ENCODE results near the gene GET4.
"Not testable (repeated sequence)": the region's sequence is repeated elsewhere in the genome, so short reads cannot be mapped to it uniquely, and the experiment has no call there.

Gene GET4

DNA sequence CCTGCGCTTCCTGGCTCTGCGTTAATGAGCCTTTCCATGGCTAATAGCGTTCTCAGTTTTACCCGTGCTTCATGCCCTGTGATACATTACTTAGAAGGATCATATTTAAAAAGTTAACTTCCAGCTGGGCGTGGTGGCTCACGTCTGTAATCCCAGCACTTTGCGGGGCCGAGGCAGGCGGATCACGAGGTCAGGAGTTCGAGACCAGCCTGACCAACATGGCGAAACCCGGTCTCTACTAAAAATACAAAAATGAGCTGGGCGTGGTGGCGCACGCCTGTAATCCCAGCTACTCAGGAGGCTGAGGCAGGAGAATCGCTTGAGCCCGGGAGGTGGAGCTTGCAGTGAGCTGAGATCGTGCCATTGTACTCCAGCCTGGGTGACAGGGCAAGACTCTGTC is 3.7 kb upstream of the GET4 start:
- not testable (repeated sequence) for DNase-seq

DNA sequence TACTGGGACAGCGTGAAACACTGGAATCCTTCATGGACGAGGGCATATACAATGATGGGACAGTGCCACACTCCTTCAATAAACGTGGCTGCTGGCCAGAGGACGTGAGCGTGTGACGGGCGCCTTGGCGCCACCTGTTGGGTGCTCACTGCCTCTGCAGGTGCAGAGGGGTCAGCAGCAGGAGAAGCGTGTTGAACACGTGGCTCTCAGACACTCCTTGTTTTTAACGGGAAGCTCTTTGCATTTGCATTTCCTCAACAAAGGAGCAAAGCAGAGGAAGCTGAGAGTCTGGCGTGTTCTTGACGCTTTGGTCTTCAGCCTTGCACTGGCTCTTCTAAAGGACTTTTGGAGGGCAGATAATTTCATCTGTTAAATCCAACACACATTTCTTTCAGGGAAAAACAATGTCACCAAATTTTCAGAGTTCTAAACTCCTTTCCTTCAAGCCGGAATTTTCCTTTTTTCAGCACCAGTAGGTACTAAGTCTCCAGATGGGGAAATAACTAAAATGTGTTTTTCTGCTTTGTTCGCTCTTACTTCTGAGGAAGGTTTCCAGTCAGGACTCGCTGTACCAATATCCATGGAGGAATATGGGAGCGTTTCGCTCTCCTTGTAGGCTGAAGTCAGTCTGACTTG is 2.9 kb upstream of the GET4 start:
- peak; percentile 65 for DNase-seq

DNA sequence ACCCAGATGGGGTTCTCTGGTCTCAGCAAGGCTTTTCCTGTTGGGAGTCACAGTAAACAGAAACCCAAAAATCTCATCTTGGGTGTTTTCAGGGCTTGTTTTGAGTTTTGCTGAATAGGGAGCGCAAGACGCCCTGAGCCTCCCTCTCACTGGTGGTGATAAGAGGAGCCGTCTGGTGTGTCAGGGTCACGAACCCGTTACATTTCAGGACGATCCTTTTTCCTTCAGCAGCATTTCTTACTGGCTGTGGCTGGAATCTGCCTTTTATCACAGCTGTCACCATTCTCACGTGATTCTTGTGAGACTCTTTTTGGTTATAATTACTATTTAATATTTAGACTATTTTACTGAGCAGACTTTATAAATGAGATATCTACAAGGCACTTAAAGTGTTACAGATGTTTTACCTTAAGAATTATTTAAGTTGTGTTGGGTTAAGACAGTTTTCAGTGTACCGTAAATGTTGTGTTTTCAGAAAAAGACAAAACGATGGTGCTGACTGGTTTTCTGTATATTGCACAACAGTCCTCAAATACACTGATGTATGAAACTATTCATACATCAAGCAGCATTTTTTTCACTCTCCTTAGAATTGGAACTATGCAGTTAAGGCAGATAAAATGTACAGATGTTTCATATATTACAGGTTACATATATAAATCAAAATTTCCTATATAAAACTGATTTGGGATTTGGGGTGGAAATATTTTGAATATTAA is 2.2 kb upstream of the GET4 start:
- no peak for DNase-seq

DNA sequence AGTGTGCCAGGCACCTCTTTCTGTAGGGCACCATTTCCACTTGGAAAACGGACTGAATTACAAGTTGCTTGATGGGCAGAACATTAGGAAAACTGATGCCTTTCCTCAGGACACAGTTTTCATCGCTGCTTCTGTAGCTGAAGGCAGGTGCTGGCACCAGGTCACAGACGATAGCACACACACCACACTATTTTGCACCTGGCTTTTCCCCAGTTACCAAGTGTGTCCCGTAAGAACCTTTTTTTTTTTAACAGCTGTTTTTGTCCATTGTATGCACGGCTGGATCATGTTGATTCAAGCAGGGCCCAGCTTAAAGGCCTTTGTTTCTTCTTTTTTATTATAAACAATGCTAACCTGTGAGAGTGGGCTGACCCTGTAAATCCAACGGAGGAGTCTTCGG is 1.3 kb upstream of the GET4 start:
- DNase-seq = no peak

DNA sequence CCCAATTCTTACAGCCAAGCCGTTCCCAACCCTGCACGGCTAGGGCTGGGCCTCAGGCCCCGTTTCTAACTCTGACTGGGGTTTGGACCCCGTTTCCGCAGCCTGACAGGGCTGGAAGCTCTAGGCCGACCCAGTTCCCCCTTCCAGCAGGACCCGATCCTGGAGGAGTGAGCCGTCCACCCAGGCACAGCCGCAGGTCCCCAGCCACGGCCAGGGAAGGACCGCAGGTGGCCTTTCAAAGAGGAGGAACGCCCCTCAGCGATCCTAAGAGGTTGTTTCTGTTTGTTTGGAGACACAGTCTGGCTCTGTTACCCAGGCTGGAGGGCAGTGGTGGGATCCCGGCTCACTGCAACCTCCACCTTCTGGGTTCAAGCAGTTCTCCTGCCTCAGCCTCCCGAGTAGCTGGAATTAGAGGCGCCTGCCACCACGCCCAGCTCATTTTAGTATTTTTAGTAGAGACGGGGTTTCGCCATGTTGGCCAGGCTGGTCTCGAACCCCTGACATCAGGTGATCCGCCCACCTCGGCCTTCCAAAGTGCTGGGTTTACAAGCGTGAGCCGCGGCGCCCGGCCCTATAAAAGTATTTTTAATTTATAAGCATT is 778 bp upstream of the GET4 start:
- DNase-seq = no peak

DNA sequence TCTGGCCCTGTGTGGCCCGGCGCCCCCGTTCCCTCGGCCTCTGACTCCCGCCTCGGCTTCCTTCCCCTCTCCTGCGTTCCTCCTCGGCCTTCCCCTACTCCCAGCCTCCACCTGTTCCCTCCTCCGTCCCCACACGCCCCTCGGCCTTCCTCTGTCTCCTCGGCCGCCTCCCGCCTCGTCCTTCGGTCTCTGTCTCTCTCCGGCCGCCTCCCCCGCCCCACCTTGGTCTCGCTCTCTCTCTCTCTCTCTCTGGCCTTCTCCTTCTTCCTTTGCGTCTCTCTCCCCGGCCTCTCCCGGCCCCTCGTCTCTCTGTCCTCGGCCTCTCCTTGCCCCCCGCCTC is 588 bp downstream of the GET4 start:
- DNase-seq = no peak

DNA sequence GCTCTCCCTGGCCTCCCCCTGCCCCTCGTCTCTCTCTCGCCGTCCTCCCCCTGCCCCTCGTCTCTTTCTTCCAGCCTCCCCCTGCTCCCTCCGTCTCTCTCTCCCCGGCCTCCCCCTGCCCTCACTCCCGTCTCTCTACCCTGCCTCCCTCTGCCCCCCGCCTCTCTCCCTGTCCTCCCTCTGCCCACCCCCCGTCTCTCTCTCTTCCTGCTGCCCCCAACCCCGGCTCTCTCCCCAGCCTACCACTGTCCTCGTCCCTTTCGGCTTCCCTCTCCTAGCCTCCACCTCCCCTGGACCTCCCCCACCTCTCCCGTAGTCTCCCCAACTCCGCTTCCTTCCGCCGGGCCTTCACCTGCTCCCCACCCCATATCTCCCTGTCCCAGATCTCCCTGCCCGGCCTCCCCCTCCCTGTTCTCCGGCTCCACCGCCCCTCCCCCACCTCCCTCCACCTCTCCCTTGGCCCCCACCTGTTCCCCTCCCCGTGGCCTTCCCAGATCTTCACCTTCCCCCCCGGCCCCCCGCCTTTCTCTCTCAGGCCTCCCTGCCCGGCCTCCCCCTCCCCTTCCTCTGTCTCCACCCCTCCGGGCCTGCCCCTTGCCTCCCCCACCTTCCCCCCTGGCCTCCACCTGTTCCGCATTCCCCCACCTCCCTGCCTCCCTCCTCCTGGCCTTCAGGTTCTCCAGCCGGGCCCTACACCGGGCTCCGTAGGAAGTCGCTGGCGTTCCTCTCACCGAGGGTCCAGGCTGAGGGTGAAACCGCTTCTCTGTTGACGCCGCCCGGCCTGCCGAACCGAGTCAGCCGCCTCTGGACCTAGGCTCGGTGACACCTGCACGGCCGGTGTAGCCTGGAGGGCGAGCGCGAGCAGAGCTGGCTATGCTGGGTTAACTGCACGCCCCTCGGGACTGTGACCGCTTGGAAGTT is 1.2 kb downstream of the GET4 start:
- DNase-seq = no peak

DNA sequence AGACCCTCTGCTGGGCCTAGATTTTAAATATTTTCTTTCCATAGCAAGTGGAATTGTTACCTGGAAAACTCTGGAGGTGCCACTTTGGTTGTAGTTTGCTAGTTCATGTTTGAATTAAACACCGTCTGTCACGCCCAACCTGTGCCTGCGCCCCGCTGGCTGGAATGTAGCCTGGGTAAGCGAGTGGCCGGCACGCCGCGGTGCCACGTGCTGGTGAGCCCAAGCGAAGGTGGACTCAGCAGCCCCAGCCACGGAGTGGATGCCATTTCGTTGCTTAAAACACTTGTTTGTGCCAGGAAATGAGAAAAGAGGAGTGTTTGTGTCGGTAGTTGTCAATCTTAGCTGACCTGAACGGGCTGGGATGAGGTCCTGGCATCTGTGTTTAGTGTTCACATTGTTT is 2.7 kb downstream of the GET4 start:
- no peak for DNase-seq

DNA sequence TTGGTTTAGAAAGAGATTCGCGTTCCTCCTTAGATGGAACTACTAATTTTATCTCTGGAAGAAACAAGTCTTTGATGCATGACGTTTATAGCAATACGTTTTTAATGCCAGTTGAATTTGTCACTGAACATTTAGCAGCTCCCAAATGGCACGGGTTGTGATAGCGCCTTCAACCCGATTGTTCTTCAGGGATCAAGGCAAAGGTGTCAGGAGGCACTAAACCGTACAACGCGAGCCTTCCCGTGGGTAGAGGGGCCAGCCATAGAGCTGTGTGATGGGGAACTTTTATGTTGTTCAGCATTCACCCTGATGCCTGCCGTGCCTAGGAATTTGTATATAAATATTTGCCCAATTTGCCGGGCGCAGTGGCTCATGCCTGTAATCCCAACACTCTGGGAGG is 3.4 kb downstream of the GET4 start:
- no peak for DNase-seq

DNA sequence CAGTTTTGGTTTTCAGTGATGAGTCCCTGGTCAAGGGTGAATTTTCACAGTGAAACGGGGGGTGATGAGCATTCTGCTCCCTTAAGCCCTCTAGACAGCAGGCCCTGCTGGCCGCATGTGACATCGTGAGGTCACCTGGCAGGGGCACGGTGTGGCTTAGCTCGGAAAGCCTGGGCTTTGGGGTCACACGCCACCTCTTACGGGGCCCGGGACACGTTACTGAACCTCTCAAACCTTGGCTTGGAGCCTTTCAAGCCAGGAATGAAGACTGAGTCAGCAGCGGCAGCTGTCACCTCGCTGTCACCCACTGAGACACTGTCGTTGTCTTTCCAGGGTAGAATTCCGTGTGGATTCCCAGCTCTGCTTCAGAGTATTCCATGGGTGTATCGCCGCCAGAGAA is 4.1 kb downstream of the GET4 start:
- DNase-seq = no peak

DNA sequence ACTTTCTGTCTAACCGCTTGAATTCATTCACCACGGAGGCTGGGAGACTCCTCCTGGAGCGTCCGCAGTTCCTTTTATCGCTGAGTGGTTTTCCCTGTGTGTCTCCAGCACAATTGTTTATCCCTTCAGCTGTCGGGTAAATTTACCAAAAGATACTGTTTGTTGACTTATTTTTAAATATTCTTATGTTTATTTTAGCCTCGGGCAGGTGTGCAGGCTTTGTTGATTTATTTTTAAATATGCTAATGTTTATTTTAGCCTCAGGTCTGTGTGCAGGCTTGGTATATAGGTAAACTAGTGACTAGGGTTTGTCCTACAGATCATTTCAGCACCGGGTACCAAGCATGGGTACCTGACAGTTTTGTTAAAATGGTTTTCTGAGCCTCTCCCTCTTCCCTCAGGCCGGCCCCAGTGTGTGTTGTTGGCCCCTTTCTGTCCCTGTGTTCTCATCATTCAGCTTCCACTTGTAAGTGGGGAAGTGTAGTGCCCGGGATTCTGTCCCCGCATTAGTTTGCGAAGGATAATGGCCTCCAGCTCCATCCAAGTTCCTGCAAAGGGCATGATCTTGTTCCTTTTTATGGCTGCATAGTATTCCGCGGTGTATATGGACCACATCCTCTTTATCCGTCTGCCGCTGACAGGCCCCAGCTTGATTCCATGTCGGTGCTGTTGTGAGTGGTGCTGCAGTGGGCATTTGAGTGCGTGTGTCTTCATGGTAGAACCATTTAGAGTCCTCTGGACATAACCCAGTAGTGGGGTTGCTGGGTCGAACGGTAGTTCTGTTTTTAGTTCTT is 5.3 kb downstream of the GET4 start:
- DNase-seq = no peak

DNA sequence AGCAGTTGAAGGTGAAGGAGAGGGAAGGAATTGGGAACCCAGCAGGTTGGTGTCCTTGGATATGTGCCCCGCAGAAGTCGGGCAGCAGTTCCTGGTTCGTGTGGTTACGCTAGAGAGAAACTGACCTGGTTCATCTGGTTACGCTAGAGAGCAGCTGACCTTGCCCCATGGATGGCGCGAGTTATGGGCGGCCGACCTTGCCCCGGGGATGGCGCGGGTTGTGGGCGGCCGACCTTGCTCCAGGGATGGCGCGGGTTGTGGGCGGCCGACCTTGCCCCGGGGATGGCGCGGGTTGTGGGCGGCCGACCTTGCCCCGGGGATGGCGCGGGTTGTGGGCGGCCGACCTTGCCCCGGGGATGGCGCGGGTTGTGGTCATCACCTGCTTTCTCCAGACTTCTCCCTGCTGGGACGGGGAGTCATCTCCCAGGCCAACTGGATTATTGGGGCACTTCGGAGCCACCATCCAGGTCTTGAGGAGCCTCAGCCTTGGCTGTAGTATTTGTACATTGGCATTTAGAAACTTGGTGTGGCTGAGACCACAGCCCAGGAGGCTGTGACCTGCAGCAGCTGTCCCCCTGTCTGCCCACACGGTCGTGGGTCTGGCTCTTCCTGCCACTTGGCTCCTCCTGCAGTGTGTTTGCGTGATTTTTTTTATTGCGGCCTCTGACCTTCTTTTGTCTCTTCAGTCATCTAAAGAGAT is 6.1 kb downstream of the GET4 start:
- no peak for DNase-seq

DNA sequence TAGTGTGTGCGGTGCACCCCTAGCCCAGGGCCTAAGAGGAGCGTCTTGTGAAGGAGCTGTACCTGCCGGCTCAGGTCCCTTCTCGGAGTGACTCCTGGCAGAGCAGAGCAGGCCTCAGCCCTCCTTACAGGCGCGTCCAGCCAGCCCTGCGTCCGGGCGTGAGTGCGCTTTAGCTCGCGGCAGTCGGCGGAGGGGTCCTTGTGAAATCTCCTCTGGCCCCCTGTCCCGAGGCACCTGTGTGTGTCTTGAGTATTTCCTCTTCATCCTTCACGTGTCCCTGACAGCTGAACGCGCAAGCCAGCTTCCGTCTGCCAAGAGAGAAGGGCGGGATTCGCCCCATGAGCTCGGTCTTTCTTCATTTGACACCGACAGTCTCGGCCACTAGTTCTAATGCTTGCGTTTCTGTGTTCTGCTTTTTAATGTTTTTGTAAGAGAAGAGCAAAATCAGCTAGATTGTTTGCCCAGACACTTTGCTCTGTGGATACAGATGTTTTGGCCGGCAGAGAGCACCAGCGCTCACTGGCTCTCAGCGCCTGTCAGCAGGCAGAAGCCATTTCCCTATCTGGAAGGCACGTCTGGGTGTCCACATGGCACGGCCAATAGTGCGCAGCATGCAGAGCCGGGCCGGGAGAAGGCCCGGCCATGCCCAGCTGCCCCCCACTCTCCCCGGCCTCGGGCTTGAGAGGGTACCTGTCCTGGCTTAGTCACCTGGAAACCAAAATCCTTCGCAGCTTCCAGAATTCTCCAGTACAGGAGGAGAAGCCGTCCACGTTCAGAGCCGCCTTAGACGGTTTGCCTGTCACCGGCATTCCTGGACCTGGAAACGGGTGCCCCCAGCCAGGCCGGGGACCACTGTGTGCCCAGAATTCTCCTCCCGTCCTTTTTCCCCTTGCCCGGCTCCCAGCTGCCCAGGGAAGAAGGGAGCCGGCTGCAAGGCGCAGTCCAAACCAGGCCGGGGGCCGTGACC is 7.0 kb downstream of the GET4 start:
- no peak for DNase-seq

DNA sequence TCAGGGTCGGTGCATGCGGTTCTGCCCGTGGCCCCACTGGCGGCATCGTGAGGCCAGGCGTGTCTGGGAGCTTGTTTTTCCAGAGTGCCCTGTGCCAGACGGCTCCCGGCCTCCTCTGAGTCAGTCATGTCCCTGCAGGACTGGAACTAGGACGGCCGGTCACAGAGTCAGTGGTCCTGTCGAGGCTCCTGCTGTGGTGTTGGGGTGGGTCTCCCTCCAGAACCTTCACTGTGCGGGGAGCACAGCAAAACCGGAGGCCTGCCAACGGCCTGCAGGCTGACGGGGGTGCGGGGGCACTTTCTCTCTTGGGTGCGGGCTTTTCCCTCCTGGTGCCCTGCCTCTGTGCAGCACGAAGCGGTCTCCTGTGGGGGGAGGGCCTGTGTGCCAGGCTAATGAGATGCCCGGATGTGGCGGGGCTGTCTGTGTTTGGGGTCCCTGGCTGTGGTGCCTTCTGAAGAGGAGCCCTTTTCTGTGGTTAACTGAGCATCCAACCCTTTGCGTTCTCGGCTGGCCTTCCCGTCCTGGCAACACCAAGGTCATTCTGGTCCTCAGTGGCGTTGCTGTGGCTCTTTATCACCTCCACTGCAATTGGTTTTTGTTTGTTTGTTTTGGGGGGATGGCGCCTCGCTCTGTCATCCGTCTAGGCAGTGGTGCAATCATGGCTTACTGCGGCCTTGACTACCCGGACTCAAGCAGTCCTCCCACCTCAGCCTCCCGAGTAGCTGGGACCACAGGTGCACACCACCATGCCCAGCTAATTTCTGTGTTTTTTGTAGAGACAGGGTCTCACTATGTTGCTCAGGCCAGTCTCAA is 8.0 kb downstream of the GET4 start:
- DNase-seq = no peak

DNA sequence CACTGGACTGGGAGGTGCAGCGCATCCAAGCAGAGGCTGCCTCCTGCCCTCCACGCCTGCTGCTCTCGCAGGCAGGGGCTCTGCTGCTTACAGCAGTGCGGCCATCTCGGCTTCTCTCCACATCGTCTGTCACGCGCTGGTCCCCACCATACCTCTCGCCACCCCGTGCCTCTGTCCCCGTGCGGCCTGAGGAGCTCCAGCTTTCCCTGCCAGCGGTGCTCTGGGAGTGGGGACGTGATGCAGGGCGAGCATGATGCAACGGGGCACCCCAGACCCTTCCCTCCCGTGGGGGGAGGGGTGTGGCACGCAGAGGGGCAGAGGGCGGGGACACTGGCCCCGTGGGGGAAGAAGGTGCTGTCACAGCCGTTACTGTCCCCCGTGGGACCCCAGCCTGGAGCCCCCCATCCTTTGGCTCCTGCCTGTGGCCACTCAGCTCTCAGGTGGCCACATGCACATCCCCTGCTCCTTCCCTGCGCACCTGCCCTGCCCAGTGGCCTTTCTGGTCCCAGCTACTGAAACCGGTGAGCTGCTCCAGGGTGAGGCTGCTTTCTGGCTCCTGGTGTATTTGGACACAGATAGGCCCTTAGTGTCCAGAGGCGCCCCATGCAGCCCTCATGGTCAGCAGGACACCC is 9.0 kb downstream of the GET4 start:
- DNase-seq = no peak

DNA sequence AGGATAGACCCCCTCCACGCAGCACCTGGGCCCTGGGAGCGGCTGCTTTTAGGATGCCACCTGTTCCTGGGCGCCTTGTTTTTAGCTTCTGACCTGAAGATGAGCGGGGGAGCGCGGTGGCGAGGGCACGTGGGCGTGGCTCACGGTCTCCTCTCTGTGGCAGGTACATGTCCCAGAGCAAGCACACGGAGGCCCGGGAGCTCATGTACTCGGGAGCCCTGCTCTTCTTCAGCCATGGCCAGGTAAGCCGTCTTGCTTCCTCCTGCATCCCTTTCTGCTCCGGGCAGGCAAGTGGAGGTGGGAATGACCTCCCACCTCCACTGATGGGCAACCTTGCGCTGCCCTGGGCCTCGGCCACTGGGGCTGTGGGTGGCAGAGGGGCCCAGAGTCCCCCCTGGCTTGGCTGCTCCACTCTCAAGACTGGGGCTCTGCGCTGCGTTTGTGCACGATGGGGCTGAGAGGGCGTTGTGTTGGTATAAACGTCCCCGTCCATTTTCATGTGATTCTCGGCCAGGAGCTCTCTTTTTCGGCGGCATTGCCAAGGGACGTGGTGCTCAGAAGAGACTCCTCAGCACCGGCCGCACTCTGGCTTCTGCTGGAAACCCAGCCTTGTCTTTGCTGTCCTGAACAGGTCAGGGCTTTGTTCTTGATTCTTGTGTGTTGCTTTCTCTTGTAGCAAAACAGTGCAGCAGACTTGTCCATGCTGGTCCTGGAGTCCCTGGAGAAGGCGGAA is 9.7 kb downstream of the GET4 start:
- no peak for DNase-seq

DNA sequence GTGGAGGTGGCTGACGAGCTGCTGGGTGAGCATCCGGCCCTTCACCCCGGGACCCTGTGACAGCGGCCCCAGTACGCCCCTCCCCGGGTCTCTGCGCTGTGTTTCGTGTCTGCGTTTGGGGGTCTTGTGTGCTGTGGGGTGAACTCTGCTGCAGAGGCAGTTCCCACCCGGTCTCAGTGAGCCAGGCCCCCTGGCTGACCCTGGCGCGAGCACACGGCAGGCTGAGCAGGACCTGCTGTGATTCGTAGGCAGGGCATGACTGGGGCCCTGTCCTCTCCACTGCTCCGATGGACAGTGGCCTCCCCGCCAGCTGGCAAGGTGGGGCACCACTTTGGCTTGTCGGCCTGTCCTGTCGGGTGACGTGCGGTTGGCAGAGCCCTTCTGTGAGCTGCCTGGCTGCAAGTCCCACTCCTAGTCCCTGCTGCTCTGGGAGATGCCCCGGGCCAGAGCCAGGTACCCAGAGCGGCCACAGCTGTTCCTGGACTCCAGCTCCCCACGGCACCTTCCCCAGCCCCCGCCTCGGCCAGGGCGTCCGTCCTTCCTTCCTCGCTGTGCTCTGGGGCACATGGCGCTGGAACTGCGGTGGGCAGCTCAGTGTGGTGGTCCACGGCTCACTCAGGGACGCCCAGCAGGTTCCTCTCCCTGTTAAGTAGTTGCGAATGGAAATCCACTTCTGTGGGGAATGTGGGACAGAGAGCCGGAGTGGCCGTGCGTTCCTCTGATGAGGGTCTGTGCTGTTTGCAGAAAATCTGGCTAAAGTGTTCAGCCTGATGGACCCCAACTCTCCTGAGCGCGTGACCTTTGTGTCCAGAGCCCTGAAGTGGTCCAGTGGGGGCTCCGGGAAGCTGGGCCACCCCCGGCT is 10.5 kb downstream of the GET4 start:
- DNase-seq = no peak

DNA sequence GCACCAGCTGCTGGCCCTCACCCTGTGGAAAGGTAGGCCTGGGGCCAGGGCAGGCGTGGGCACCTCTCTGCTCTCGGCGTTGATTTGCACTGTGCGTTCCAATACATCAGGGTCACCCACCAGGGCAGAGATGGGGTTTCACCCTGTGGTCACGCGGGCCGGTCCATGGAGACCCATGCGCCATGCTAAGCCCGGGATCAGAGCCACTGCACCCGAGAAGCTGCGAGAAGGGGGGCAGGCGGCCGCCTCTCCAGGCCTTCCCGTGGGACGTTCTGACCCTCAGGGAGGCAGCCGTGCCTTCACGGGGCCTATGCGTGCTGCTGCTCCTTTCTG is 11.1 kb downstream of the GET4 start:
- no peak for DNase-seq
